Lung (tissue), 12 donors: Measurements from ENCODE around the gene SNRNP70. TPM values are rescaled to one million over a fixed set of nuclear protein-coding genes. Genes with fewer than 3 reads are reported as not detected.
A peak's percentile ranks its signal among the peaks of the same experiment; 100 is the strongest.

Experiments used
- ATAC-seq: fragments of 200-7000 bp; cut with Tn5 transposase; one replicate; pipeline ENCODE4 v1.9.1; 2020; ENCODE audit warnings: moderate number of reproducible peaks; ENCODE audit not compliant: insufficient read depth, low FRiP score
- DNase-seq, 3 donors: peaks; one replicate each; pipeline ENCODE4 v3.0.0-alpha.2; 2013 to 2017
- H3K27ac ChIP-seq, 2 donors: one replicate each; pipeline ENCODE4 v1.5.1; 2013; ENCODE audit warnings: mild to moderate bottlenecking in 2 of 2, moderate library complexity in 2 of 2, control low read depth in 1 of 2, inconsistent platforms in 1 of 2, low read depth in 1 of 2, low read length in 1 of 2
- H3K27me3 ChIP-seq, 3 donors: one replicate each; pipeline ENCODE4 v1.5.1; 2013; ENCODE audit warnings: low read length in 2 of 3; ENCODE audit not compliant: control insufficient read depth in 3 of 3, insufficient read depth in 3 of 3
- H3K36me3 ChIP-seq, 4 donors: one replicate each; pipeline ENCODE4 v1.5.1; 2013; ENCODE audit warnings: low read length in 4 of 4, mild to moderate bottlenecking in 1 of 4, moderate library complexity in 1 of 4; ENCODE audit not compliant: control insufficient read depth in 4 of 4, insufficient read depth in 4 of 4
- H3K4me1 ChIP-seq, 5 donors: one replicate each; pipeline ENCODE4 v1.5.1; 2013; ENCODE audit warnings: low read length in 5 of 5, mild to moderate bottlenecking in 2 of 5, moderate library complexity in 1 of 5; ENCODE audit not compliant: control insufficient read depth in 5 of 5, insufficient read depth in 5 of 5
- H3K4me3 ChIP-seq: one replicate; pipeline ENCODE4 v1.5.1; 2013; ENCODE audit warnings: mild to moderate bottlenecking, control low read depth, moderate library complexity
- H3K9ac ChIP-seq, 2 donors: one replicate each; pipeline ENCODE4 v1.5.1; 2013; ENCODE audit warnings: low read length in 2 of 2, control low read depth in 1 of 2; ENCODE audit not compliant: insufficient read depth in 1 of 2
- H3K9me3 ChIP-seq, 4 donors: one replicate each; pipeline ENCODE4 v1.5.1; 2013; ENCODE audit warnings: low read length in 3 of 4, mild to moderate bottlenecking in 1 of 4, moderate library complexity in 1 of 4; ENCODE audit not compliant: control insufficient read depth in 4 of 4, insufficient read depth in 3 of 4
- CTCF ChIP-seq: IDR thresholded peaks from 2 replicates; pipeline ENCODE4 v1.5.1; 2012; ENCODE audit warnings: mild to moderate bottlenecking; ENCODE audit errors: control extremely low read depth, extremely low read depth
- WGBS, 2 donors: extraction: QIAGEN DNeasy Blood & Tissue Kit; methylation state at CpG; one replicate each; pipeline ENCODE4 v1.1.7; 2013; 5-methylcytosine and 5-hydroxymethylcytosine counted together
- polyA plus RNA-seq, 2 donors: library from polyadenylated mRNA; stranded (reverse); fragments of 200-250 nt; gene quantifications; one replicate each; pipeline ENCODE4 v1.2.1, GENCODE V29; 2013
- total RNA-seq, 2 donors: library from RNA; depleted of rRNA in 1 of 2; stranded (reverse); fragments of >200 nt in 1 of 2; gene quantifications; one replicate each; pipeline ENCODE4 v1.2.1, GENCODE V29; 2014 to 2021
- donor health status: control.
- donor health status: control.
- donor health status: Bipolar disorder and iron deficiency.
- donor health status: healthy.
- donor health status: DM: yes; HTN: yes; CAD: no.

The SNRNP70 gene
- total and polyA plus RNA-seq, 4 donors = 143 to 251 (median 180) TPM

- Histone ChIP-seq H3K27ac (peak overlapping the region in 1 of 2 donors; percentile 11), H3K36me3 (no peaks in the 10 kb centered on the region), H3K27me3 (no peaks in the 10 kb centered on the region), H3K4me3 (no peak overlapping the region), H3K9ac (no peak overlapping the region), H3K9me3 (peaks cover 0 to 2% (median 0%) of the 10 kb centered on the region in 4 donors), H3K4me1 (peaks cover 0 to 40% (median 12%) of the 10 kb centered on the region in 5 donors)
- ATAC-seq (no peak), DNase-seq (no peak)
- WGBS, 2 donors = 79 to 86% methylated on average over 10 of the region's 10 CpGs
- no peak for TF ChIP-seq CTCF
Observed at GRCh38 chr19:49153167-49153809, 68.0 kb downstream of the SNRNP70 start.

GRCh38 chr19:49154279-49154678 lies 69.0 kb downstream of the SNRNP70 start:
- Histone ChIP-seq H3K4me1 (peaks cover 0 to 37% (median 12%) of the 10 kb centered on the region in 5 donors), H3K27ac (no peak overlapping the region), H3K27me3 (no peaks in the 10 kb centered on the region), H3K9ac (no peak overlapping the region), H3K4me3 (no peak overlapping the region), H3K36me3 (no peaks in the 10 kb centered on the region), H3K9me3 (peaks cover 0 to 2% (median 0%) of the 10 kb centered on the region in 4 donors)
- WGBS, 2 donors = 95 to 99% methylated on average over 6 of the region's 6 CpGs
- DNase-seq (no peak), ATAC-seq (no peak)
- no peak for TF ChIP-seq CTCF

GRCh38 chr19:49155005-49155819 lies 70.0 kb downstream of the SNRNP70 start, which contains the start of gene HRC:
Gene HRC (minus strand): TSS chr19:49155396. CDS start chr19:49155237, 159 bp downstream.
- H3K27ac ChIP-seq = peak within 1 kb of the TSS in 1 of 2 donors; percentile 91
- no peaks in the 10 kb centered on the region for H3K36me3 ChIP-seq
- H3K27me3 ChIP-seq = no peaks in the 10 kb centered on the region
- ATAC-seq (no peak), DNase-seq (peak; percentile 62 to 80 (median 74))
- TF ChIP-seq CTCF = no peak
- H3K9ac ChIP-seq = no peak within 1 kb of the TSS
- no peak within 1 kb of the TSS for H3K4me3 ChIP-seq
- peaks cover 0 to 2% (median 0%) of the 10 kb centered on the region in 4 donors for H3K9me3 ChIP-seq
- H3K4me1 ChIP-seq = peaks cover 0 to 34% (median 12%) of the 10 kb centered on the region in 5 donors
- WGBS, 2 donors = 67 to 68% methylated on average over 19 of the region's 19 CpGs
